ENCODE data around the gene UTF1. TPM values are rescaled to one million over a fixed set of nuclear protein-coding genes. Genes with fewer than 3 reads are reported as not detected.

UTF1 gene
- total RNA-seq, 3 donors from 2014 or later, result not detected

GRCh38 chr10:133238466-133238804 is 8.4 kb downstream of the UTF1 start:
- no peak overlapping the region for H3K4me3 ChIP-seq
- TF ChIP-seq, protein P1, sequence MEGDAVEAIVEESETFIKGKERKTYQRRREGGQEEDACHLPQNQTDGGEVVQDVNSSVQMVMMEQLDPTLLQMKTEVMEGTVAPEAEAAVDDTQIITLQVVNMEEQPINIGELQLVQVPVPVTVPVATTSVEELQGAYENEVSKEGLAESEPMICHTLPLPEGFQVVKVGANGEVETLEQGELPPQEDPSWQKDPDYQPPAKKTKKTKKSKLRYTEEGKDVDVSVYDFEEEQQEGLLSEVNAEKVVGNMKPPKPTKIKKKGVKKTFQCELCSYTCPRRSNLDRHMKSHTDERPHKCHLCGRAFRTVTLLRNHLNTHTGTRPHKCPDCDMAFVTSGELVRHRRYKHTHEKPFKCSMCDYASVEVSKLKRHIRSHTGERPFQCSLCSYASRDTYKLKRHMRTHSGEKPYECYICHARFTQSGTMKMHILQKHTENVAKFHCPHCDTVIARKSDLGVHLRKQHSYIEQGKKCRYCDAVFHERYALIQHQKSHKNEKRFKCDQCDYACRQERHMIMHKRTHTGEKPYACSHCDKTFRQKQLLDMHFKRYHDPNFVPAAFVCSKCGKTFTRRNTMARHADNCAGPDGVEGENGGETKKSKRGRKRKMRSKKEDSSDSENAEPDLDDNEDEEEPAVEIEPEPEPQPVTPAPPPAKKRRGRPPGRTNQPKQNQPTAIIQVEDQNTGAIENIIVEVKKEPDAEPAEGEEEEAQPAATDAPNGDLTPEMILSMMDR (IDR thresholded peaks at IDR 0.05), result no peak
- no peaks in the 10 kb centered on the region for H3K9me3 ChIP-seq
- no peaks in the 10 kb centered on the region for H3K36me3 ChIP-seq (ENCODE audit: low read depth)
- DNase-seq, result no peak
- intact Hi-C loops (cut with DNase I, micrococcal nuclease), result no loop called here
- H3K4me1 ChIP-seq (ENCODE audit: low read depth), result peaks cover 7% of the 10 kb centered on the region
- ATAC-seq, result no peak

DNA sequence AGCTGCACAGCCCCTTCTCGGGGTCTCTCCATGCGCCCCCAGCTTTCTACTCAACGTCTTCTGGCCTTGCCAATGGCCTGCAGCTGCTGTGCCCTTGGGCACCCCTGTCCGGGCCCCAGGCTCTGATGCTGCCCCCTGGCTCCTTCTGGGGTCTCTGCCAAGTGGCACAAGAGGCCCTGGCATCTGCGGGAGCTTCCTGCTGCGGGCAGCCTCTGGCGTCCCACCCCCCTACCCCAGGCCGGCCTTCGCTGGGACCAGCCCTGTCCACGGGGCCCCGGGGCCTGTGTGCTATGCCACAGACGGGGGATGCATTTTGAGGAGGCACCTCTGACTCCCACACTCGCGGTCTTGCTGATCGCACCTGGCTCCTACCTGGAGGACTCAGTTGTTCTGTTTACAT is 10.0 kb downstream of the UTF1 start:
- ATAC-seq (no peak), DNase-seq (no peak)
- H3K4me3 ChIP-seq, result no peak overlapping the region
- no peaks in the 10 kb centered on the region for H3K36me3 ChIP-seq (ENCODE audit: low read depth)
- peaks cover 7% of the 10 kb centered on the region for H3K4me1 ChIP-seq (ENCODE audit: low read depth)
- intact Hi-C loops (cut with DNase I, micrococcal nuclease), result no loop called here
- TF ChIP-seq, protein P1 (IDR thresholded peaks at IDR 0.05), result no peak
- H3K9me3 ChIP-seq, result no peaks in the 10 kb centered on the region

DNA sequence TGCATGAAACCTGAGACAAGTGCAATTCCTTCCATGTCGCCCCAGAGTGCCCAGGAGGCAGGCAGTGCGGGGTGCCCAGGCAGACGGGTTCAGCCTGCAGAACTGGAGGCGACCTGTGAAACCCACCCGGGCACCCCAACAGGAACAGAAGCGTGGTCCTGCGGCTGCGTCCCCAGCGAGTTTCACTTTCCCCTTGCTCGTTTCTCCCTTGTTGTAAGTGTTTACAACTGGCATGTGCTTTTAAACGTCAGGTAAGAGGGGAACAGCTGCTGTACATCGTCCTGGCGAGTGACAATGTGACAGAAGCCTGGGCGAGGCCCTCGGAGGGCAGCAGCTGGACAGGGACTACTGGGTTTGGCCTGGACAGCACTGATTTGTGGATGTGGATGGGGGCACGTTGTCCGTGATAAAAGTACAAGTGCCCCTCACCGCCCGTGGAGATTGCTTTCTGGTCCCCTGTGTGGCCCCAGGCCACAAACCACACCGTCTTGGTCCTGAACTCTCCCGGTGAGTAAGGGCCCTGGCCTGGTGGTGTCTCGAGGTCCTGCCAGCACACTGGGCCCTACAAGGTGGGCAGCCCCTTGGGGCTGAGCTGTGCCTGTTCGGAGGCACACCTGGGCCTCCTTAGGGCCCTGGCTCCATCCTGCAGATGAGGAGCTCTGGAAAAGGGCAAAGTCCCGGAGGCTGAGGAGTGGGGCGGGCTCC is 11.6 kb downstream of the UTF1 start:
- no peak for DNase-seq
- Histone ChIP-seq H3K4me1 (ENCODE audit: low read depth) (peaks cover 4% of the 10 kb centered on the region), H3K9me3 (no peaks in the 10 kb centered on the region), H3K36me3 (ENCODE audit: low read depth) (no peaks in the 10 kb centered on the region), H3K4me3 (no peak overlapping the region)
- ATAC-seq, result peak; percentile 42
- TF ChIP-seq, protein P1 (IDR thresholded peaks at IDR 0.05), result no peak
- intact Hi-C loops (cut with DNase I, micrococcal nuclease), result no loop called here

- Histone ChIP-seq H3K9me3 (no peaks in the 10 kb centered on the region), H3K4me3 (no peak overlapping the region), H3K4me1 (ENCODE audit: low read depth) (no peaks in the 10 kb centered on the region), H3K36me3 (ENCODE audit: low read depth) (no peaks in the 10 kb centered on the region)
- ATAC-seq, result no peak
- DNase-seq, result no peak
- intact Hi-C loops (cut with DNase I, micrococcal nuclease), result no loop called here
- TF ChIP-seq, protein P1 (IDR thresholded peaks at IDR 0.05), result no peak
These were observed 12.8 kb downstream of the UTF1 start for GRCh38 chr10:133242611-133243356.

- intact Hi-C loops (cut with DNase I, micrococcal nuclease), result no loop called here
- TF ChIP-seq, protein P1 (IDR thresholded peaks at IDR 0.05), result no peak
- DNase-seq (no peak), ATAC-seq (no peak)
- Histone ChIP-seq H3K9me3 (no peaks in the 10 kb centered on the region), H3K4me3 (no peak overlapping the region), H3K36me3 (ENCODE audit: low read depth) (no peaks in the 10 kb centered on the region), H3K4me1 (ENCODE audit: low read depth) (no peaks in the 10 kb centered on the region)
These were observed 13.6 kb downstream of the UTF1 start for GRCh38 chr10:133243593-133243992.
